Stomach (tissue), 4 donors: Measurements from ENCODE around the gene LRRC49.

Experiments
- CTCF ChIP-seq, 7 experiments: fragments of 450-650 bp in 4 of 7; fragments of 200-600 bp in 3 of 7; sonication (generic) in 3 of 7; IDR thresholded peaks; one replicate each; pipeline ENCODE4 v1.5.1; 2016 to 2019; ENCODE audit warnings: antibody characterized with exemption in 7 of 7, control low read depth in 2 of 7, mild to moderate bottlenecking in 1 of 7
- POLR2A ChIP-seq, 4 donors: fragments of 450-650 bp; IDR thresholded peaks; one replicate each; pipeline ENCODE4 v1.6.1; 2016; ENCODE audit warnings: antibody characterized with exemption in 4 of 4, control low read depth in 2 of 4, mild to moderate bottlenecking in 1 of 4, moderate library complexity in 1 of 4
- POLR2AphosphoS5 ChIP-seq, 3 donors: sonication (generic); formaldehyde crosslinking; IDR thresholded peaks; one replicate each; pipeline ENCODE4 v1.6.1; 2016; ENCODE audit warnings: antibody characterized with exemption in 3 of 3

DNA sequence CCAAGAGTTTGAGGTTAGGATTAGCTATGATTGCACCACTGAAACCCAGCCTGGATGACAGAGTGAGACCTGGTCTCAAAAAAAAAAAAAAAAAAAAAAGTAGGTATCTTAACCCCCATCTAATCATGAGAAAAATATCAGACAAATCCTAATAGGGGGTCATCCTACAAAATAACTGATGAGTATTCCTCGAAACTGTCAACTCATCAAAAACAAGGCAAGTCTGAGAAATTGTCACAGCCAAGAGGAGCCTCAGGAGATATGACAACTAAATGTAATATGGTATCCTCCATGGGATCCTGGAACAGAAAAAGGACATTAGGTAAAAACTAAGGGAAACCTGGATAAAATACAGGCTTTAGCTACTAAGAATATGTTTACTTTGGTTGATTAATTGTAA lies 70.6 kb downstream of the LRRC49 start:
- no peak for TF ChIP-seq POLR2AphosphoS5 (IDR thresholded peaks at IDR 0.05)
- TF ChIP-seq POLR2A (IDR thresholded peaks at IDR 0.05) = no peak
- TF ChIP-seq CTCF (IDR thresholded peaks at IDR 0.05) = no peak
